Esophagus muscularis mucosa (tissue), 4 donors: Measurements from ENCODE around the gene CHCHD6. TPM values are rescaled to one million over a fixed set of nuclear protein-coding genes. Genes with fewer than 3 reads are reported as not detected.

Experiments used
- DNase-seq: peaks from one replicate; pipeline ENCODE4 v3.0.0-alpha.2; 2017; ENCODE audit errors: extremely low spot score
- H3K27ac ChIP-seq, 4 donors: fragments of 200-600 bp; sonication (generic); replicated peaks in 1 of 4; 1 replicate in 3 of 4; 2 replicates in 1 of 4; pipeline ENCODE4 v1.5.1; 2016 to 2019; ENCODE audit warnings: mild to moderate bottlenecking in 1 of 4
- H3K27me3 ChIP-seq, 4 donors: fragments of 200-600 bp; sonication (generic); one replicate each; pipeline versions ENCODE4 v1.5.1 to v1.6.0; 2016 to 2019
- H3K36me3 ChIP-seq, 4 donors: fragments of 200-600 bp; sonication (generic); one replicate each; pipeline ENCODE4 v1.5.1; 2016 to 2019
- H3K4me1 ChIP-seq, 4 donors: fragments of 200-600 bp; sonication (generic); one replicate each; pipeline ENCODE4 v1.5.1; 2016 to 2019
- H3K4me3 ChIP-seq, 4 donors: fragments of 200-600 bp; sonication (generic); 1 replicate in 2 of 4; 2 replicates in 2 of 4; pipeline ENCODE4 v1.5.1; 2016 to 2019; ENCODE audit warnings: mild to moderate bottlenecking in 4 of 4, moderate library complexity in 1 of 4
- H3K9me3 ChIP-seq, 4 donors: fragments of 200-600 bp; sonication (generic); 1 replicate in 3 of 4; 2 replicates in 1 of 4; pipeline ENCODE4 v1.5.1; 2016 to 2019
- EP300 ChIP-seq: sonication (generic); formaldehyde crosslinking; IDR thresholded peaks from one replicate; pipeline ENCODE4 v1.6.1; 2017; ENCODE audit warnings: antibody characterized with exemption
- POLR2A ChIP-seq: fragments of 450-650 bp; IDR thresholded peaks from one replicate; pipeline ENCODE4 v1.6.1; 2017; ENCODE audit warnings: antibody characterized with exemption, moderate library complexity, mild to moderate bottlenecking, low read depth
- POLR2AphosphoS5 ChIP-seq, 2 donors: sonication (generic); formaldehyde crosslinking; IDR thresholded peaks; one replicate each; pipeline ENCODE4 v1.6.1; 2017; ENCODE audit warnings: antibody characterized with exemption in 2 of 2
- WGBS: methylation state at CpG from one replicate; pipeline ENCODE4 v1.1.5; 2018; 5-methylcytosine and 5-hydroxymethylcytosine counted together
- intact Hi-C: fragments of 100-400 bp; cut with DNase I; formaldehyde crosslinking; loops from one replicate; pipeline ENCODE4 v1.15.1; 2023
- total RNA-seq, 4 donors: library from RNA; depleted of rRNA; stranded (reverse); fragments of >200 nt; gene quantifications; one replicate each; pipeline versions ENCODE4 v1.1.0 to v1.2.1, GENCODE V29; 2016
- TF ChIP-seq, protein P1 (sequence below), 3 experiments: fragments of 200-600 bp in 2 of 3; fragments of 450-650 bp in 1 of 3; sonication (generic) in 2 of 3; IDR thresholded peaks; one replicate each; pipeline ENCODE4 v1.5.1; 2017 to 2019; ENCODE audit warnings: antibody characterized with exemption in 3 of 3, mild to moderate bottlenecking in 2 of 3, moderate library complexity in 1 of 3

CHCHD6 gene
- total RNA-seq, 4 donors from 2014 or later = 10.3 to 13.4 (median 12.1) TPM

- Histone ChIP-seq H3K27ac (no peak overlapping the region), H3K4me1 (peaks cover 2 to 13% (median 11%) of the 10 kb centered on the region in 4 donors), H3K27me3 (peaks cover 0 to 25% (median 0%) of the 10 kb centered on the region in 4 donors), H3K9me3 (peaks cover 0 to 25% (median 18%) of the 10 kb centered on the region in 4 donors), H3K4me3 (no peak overlapping the region), H3K36me3 (no peaks in the 10 kb centered on the region)
- TF ChIP-seq POLR2AphosphoS5 (IDR thresholded peaks at IDR 0.05) (no peak), POLR2A (no peak), EP300 (no peak)
- TF ChIP-seq, protein P1, sequence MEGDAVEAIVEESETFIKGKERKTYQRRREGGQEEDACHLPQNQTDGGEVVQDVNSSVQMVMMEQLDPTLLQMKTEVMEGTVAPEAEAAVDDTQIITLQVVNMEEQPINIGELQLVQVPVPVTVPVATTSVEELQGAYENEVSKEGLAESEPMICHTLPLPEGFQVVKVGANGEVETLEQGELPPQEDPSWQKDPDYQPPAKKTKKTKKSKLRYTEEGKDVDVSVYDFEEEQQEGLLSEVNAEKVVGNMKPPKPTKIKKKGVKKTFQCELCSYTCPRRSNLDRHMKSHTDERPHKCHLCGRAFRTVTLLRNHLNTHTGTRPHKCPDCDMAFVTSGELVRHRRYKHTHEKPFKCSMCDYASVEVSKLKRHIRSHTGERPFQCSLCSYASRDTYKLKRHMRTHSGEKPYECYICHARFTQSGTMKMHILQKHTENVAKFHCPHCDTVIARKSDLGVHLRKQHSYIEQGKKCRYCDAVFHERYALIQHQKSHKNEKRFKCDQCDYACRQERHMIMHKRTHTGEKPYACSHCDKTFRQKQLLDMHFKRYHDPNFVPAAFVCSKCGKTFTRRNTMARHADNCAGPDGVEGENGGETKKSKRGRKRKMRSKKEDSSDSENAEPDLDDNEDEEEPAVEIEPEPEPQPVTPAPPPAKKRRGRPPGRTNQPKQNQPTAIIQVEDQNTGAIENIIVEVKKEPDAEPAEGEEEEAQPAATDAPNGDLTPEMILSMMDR (IDR thresholded peaks at IDR 0.05) = no peak
- WGBS = 87% methylated on average over 6 of the region's 6 CpGs
- no peak for DNase-seq
- intact Hi-C loops = no loop called here
Observed at GRCh38 chr3:126977821-126978220, 273.8 kb downstream of the CHCHD6 start.

- H3K36me3 ChIP-seq = no peaks in the 10 kb centered on the region
- no peak overlapping the region for H3K27ac ChIP-seq
- DNase-seq = no peak
- peaks cover 2 to 12% (median 10%) of the 10 kb centered on the region in 4 donors for H3K4me1 ChIP-seq
- WGBS = 93% methylated on average over 5 of the region's 5 CpGs
- peaks cover 0 to 25% (median 18%) of the 10 kb centered on the region in 4 donors for H3K9me3 ChIP-seq
- TF ChIP-seq POLR2AphosphoS5 (IDR thresholded peaks at IDR 0.05) (no peak), POLR2A (no peak), EP300 (no peak)
- TF ChIP-seq, protein P1 (IDR thresholded peaks at IDR 0.05) = no peak
- peaks cover 0 to 21% (median 0%) of the 10 kb centered on the region in 4 donors for H3K27me3 ChIP-seq
- no peak overlapping the region for H3K4me3 ChIP-seq
- intact Hi-C loops = no loop called here
Observed at GRCh38 chr3:126978291-126978690, 274.3 kb downstream of the CHCHD6 start.

- H3K4me1 ChIP-seq = peaks cover 7 to 18% (median 15%) of the 10 kb centered on the region in 4 donors
- 57% methylated on average over 5 of the region's 5 CpGs for WGBS
- H3K27me3 ChIP-seq = peaks cover 0 to 14% (median 0%) of the 10 kb centered on the region in 4 donors
- DNase-seq = no peak
- no peak overlapping the region for H3K27ac ChIP-seq
- peaks cover 0 to 18% (median 15%) of the 10 kb centered on the region in 4 donors for H3K9me3 ChIP-seq
- no peak overlapping the region for H3K4me3 ChIP-seq
- intact Hi-C loops = no loop called here
- TF ChIP-seq POLR2A = no peak
- TF ChIP-seq EP300 = no peak
- no peak for TF ChIP-seq POLR2AphosphoS5 (IDR thresholded peaks at IDR 0.05)
- TF ChIP-seq, protein P1 (IDR thresholded peaks at IDR 0.05) = no peak
- H3K36me3 ChIP-seq = no peaks in the 10 kb centered on the region
Observed at GRCh38 chr3:126979046-126979628, 275.1 kb downstream of the CHCHD6 start.

DNA sequence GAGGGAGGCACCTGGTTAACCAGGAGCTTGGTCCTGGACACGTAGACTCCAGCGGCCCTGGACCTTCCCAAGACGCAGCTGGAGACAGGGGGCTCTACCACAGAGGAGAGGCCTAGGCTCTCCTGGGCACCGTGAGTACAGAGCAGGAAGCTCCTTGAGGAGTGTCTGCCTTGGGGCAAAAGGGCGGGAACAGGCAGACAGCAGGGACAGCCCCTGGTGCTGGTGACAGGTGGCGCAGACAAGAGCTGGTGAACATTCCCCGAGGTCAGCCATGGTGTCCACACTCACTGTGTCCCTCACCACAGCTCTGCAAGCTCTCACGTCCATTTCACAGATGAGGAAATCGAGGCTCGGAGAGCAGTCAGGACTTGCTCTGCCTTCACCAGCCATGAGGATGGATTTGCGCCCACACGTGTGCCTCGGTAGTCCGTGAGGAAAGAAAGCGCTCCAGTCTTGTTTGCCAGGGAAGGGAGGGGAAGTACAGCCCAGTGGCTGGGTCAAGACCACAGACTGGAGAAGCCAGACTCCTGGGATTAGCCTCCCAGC lies 276.3 kb downstream of the CHCHD6 start:
- TF ChIP-seq, protein P1 (IDR thresholded peaks at IDR 0.05) = no peak
- TF ChIP-seq EP300 (no peak), POLR2AphosphoS5 (IDR thresholded peaks at IDR 0.05) (no peak), POLR2A (no peak)
- Histone ChIP-seq H3K9me3 (peaks cover 0 to 6% (median 4%) of the 10 kb centered on the region in 4 donors), H3K27me3 (peaks cover 0 to 14% (median 0%) of the 10 kb centered on the region in 4 donors), H3K4me1 (peaks cover 19 to 30% (median 27%) of the 10 kb centered on the region in 4 donors), H3K36me3 (no peaks in the 10 kb centered on the region), H3K4me3 (no peak overlapping the region), H3K27ac (no peak overlapping the region)
- no peak for DNase-seq
- intact Hi-C loops = loop anchor here (5.0 to 10.0 kb wide), 3 partner anchors 306 to 564 kb away; no protein-coding TSS in a partner anchor
- WGBS = 84% methylated on average over 15 of the region's 15 CpGs
